HG03175 (cell line): ENCODE results near the gene RBM45.

ENCODE experiments used
- ATAC-seq: cut with Tn5 transposase; IDR thresholded peaks from one replicate; pipeline ENCODE4 v1.9.1; 2021; ENCODE audit warnings: mild to moderate bottlenecking, moderate library complexity; ENCODE audit not compliant: unreplicated experiment

The RBM45 gene

GRCh38 chr2:178155524-178155923 lies 43.3 kb downstream of the RBM45 start:
- ATAC-seq: no peak

GRCh38 chr2:178157574-178157973 lies 45.3 kb downstream of the RBM45 start:
- no peak for ATAC-seq

- ATAC-seq: no peak
These were observed 47.7 kb downstream of the RBM45 start for GRCh38 chr2:178159966-178160365.

GRCh38 chr2:178160601-178161000 lies 48.4 kb downstream of the RBM45 start:
- no peak for ATAC-seq

GRCh38 chr2:178163395-178163794 lies 51.2 kb downstream of the RBM45 start:
- no peak for ATAC-seq

- ATAC-seq: no peak
These were observed 51.7 kb downstream of the RBM45 start for GRCh38 chr2:178163911-178164310.

- no peak for ATAC-seq
These were observed 61.4 kb downstream of the RBM45 start for GRCh38 chr2:178173657-178174056.

- ATAC-seq: no peak
These were observed 64.9 kb downstream of the RBM45 start for GRCh38 chr2:178177066-178177679.
